ENCODE measurements around the gene AKAP9.
"Not testable (repeated sequence)": the region's sequence is repeated elsewhere in the genome, so short reads cannot be mapped to it uniquely, and the experiment has no call there.

Gene AKAP9

GRCh38 chr7:92020636-92021035 is 80.0 kb downstream of the AKAP9 start:
- no peak for DNase-seq

- no peak for DNase-seq
Measured at GRCh38 chr7:92025260-92025659, 84.6 kb downstream of the AKAP9 start.

- not testable (repeated sequence) for DNase-seq
Measured at GRCh38 chr7:92026635-92027034, 86.0 kb downstream of the AKAP9 start.

GRCh38 chr7:92027128-92027527 is 86.5 kb downstream of the AKAP9 start:
- DNase-seq = not testable (repeated sequence)

GRCh38 chr7:92028226-92028625 is 87.6 kb downstream of the AKAP9 start:
- no peak for DNase-seq

GRCh38 chr7:92028686-92029085 is 88.0 kb downstream of the AKAP9 start:
- no peak for DNase-seq

GRCh38 chr7:92034116-92034515 is 93.5 kb downstream of the AKAP9 start:
- DNase-seq = no peak

GRCh38 chr7:92035576-92035975 is 94.9 kb downstream of the AKAP9 start:
- DNase-seq = no peak

GRCh38 chr7:92039900-92040299 is 99.2 kb downstream of the AKAP9 start:
- no peak for DNase-seq

- no peak for DNase-seq
Measured at GRCh38 chr7:92042056-92042737, 101.5 kb downstream of the AKAP9 start.

GRCh38 chr7:92043098-92043497 is 102.4 kb downstream of the AKAP9 start:
- no peak for DNase-seq

- no peak for DNase-seq
Measured at GRCh38 chr7:92043637-92044036, 103.0 kb downstream of the AKAP9 start.

GRCh38 chr7:92044148-92044547 is 103.5 kb downstream of the AKAP9 start:
- DNase-seq = no peak

GRCh38 chr7:92044940-92045339 is 104.3 kb downstream of the AKAP9 start:
- no peak for DNase-seq

GRCh38 chr7:92051655-92052054 is 111.0 kb downstream of the AKAP9 start:
- DNase-seq = no peak

GRCh38 chr7:92052159-92052558 is 111.5 kb downstream of the AKAP9 start:
- no peak for DNase-seq

- DNase-seq = no peak
Measured at GRCh38 chr7:92052684-92053083, 112.0 kb downstream of the AKAP9 start.

GRCh38 chr7:92053312-92053711 is 112.7 kb downstream of the AKAP9 start:
- no peak for DNase-seq

GRCh38 chr7:92056286-92056685 is 115.6 kb downstream of the AKAP9 start:
- DNase-seq = no peak

GRCh38 chr7:92057375-92057774 is 116.7 kb downstream of the AKAP9 start:
- DNase-seq = no peak

GRCh38 chr7:92058040-92058439 is 117.4 kb downstream of the AKAP9 start:
- no peak for DNase-seq

GRCh38 chr7:92058899-92059298 is 118.2 kb downstream of the AKAP9 start:
- DNase-seq = no peak

- DNase-seq = no peak
Measured at GRCh38 chr7:92061154-92061553, 120.5 kb downstream of the AKAP9 start.

GRCh38 chr7:92064438-92065029 is 123.9 kb downstream of the AKAP9 start:
- DNase-seq = no peak

- DNase-seq = no peak
Measured at GRCh38 chr7:92071032-92071431, 130.4 kb downstream of the AKAP9 start.
